ENCODE measurements around the gene DNAH14.

DNA sequence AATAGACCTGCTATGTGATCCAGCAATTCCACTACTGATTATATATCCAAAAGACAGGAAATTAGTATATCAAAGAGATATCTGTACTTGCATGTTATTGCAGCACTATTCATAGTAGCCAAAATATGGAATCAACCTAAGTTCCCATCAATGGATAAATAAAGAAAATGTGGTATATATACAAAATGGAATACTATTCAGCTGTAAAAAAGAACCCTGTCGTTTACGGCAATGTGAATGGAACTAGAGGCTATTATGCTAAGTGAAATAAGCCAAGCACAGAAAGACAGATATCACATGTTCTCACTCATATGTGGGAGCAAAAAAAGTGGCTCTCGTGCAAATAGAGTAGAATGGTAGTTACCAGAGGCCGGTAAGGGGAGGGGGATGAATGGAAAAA is 9.2 kb downstream of the DNAH14 start:
- TF ChIP-seq, protein P1, sequence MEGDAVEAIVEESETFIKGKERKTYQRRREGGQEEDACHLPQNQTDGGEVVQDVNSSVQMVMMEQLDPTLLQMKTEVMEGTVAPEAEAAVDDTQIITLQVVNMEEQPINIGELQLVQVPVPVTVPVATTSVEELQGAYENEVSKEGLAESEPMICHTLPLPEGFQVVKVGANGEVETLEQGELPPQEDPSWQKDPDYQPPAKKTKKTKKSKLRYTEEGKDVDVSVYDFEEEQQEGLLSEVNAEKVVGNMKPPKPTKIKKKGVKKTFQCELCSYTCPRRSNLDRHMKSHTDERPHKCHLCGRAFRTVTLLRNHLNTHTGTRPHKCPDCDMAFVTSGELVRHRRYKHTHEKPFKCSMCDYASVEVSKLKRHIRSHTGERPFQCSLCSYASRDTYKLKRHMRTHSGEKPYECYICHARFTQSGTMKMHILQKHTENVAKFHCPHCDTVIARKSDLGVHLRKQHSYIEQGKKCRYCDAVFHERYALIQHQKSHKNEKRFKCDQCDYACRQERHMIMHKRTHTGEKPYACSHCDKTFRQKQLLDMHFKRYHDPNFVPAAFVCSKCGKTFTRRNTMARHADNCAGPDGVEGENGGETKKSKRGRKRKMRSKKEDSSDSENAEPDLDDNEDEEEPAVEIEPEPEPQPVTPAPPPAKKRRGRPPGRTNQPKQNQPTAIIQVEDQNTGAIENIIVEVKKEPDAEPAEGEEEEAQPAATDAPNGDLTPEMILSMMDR (IDR thresholded peaks at IDR 0.05): no peak
- no peak for TF ChIP-seq ZFX (IDR thresholded peaks at IDR 0.05; ENCODE audit: borderline replicate concordance)

Data from 22Rv1 (cell line).